ENCODE results near the gene RIPPLY2.

DNA sequence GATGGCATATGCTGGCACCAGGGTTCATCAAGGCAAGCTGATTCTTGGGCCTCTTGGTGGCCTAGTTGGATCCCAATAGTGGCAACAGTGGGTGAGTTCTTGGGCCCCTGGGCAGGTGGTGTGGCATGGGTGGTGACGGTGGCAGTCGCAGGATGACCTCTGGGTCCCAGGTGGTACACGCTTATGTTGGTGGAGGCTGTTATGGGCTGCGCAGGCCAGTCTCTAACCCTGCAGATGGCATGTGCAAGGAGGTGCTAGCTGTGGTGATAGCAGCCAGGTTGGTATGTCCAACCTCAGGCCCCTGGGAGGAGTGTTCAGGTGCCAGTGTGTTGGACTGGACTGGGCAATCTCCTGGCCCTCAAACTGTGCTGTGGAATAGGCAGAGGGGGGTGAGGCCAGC, 52.5 kb downstream of the RIPPLY2 start:
- TF ChIP-seq, protein P1, sequence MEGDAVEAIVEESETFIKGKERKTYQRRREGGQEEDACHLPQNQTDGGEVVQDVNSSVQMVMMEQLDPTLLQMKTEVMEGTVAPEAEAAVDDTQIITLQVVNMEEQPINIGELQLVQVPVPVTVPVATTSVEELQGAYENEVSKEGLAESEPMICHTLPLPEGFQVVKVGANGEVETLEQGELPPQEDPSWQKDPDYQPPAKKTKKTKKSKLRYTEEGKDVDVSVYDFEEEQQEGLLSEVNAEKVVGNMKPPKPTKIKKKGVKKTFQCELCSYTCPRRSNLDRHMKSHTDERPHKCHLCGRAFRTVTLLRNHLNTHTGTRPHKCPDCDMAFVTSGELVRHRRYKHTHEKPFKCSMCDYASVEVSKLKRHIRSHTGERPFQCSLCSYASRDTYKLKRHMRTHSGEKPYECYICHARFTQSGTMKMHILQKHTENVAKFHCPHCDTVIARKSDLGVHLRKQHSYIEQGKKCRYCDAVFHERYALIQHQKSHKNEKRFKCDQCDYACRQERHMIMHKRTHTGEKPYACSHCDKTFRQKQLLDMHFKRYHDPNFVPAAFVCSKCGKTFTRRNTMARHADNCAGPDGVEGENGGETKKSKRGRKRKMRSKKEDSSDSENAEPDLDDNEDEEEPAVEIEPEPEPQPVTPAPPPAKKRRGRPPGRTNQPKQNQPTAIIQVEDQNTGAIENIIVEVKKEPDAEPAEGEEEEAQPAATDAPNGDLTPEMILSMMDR (conservative IDR thresholded peaks at IDR 0.05; ENCODE audit: low read depth, low read length): no peak
- no peak for TF ChIP-seq EZH2 (IDR thresholded peaks at IDR 0.05; ENCODE audit: borderline replicate concordance, low read depth, low read length, poor library complexity, severe bottlenecking)
